K562 (cell line): Measurements from ENCODE around the gene TMEM208. TPM values are rescaled to one million over a fixed set of nuclear protein-coding genes. Genes with fewer than 3 reads are reported as not detected.
A peak's percentile ranks its signal among the peaks of the same experiment; 100 is the strongest.

Experiments
- E2F5 ChIP-seq: sonication (generic); formaldehyde crosslinking; IDR thresholded peaks from 2 replicates; pipeline ENCODE4 v1.8.0; 2022; ENCODE audit warnings: mild to moderate bottlenecking, missing genetic modification reagents
- MCM2 ChIP-seq: fragments of 450-650 bp; IDR thresholded peaks from 2 replicates; pipeline ENCODE4 v1.6.1; 2017; ENCODE audit warnings: low read depth, mild to moderate bottlenecking
- MCM5 ChIP-seq: fragments of 450-650 bp; IDR thresholded peaks from 2 replicates; pipeline ENCODE4 v1.6.1; 2016; ENCODE audit warnings: low read depth
- MNT ChIP-seq, 2 experiments: fragments of 450-650 bp; conservative IDR thresholded peaks; 2 replicates each; pipeline ENCODE4 v1.6.1; 2017; ENCODE audit warnings: mild to moderate bottlenecking in 2 of 2, moderate library complexity in 2 of 2
- SP1 ChIP-seq: sonication (generic); formaldehyde crosslinking; IDR thresholded peaks from 2 replicates; pipeline ENCODE4 v1.8.1; 2022; ENCODE audit warnings: mild to moderate bottlenecking, missing genetic modification reagents
- TEAD1 ChIP-seq, 2 experiments: fragments of 450-650 bp in 1 of 2; sonication (generic) in 1 of 2; formaldehyde crosslinking; IDR thresholded peaks; 2 replicates each; pipeline versions ENCODE4 v1.4.0 to v1.8.0; 2020 to 2022; ENCODE audit warnings: mild to moderate bottlenecking in 2 of 2, missing genetic modification reagents in 1 of 2
- TSHZ1 ChIP-seq: fragments of 250-450 bp; sonication (Bioruptor Pico); IDR thresholded peaks from 2 replicates; pipeline ENCODE4 v1.4.0; 2020; ENCODE audit warnings: mild to moderate bottlenecking, moderate library complexity
- ZC3H4 ChIP-seq: sonication (generic); formaldehyde crosslinking; IDR thresholded peaks from 2 replicates; pipeline ENCODE4 v1.9.0; 2021; ENCODE audit warnings: missing genetic modification reagents, borderline replicate concordance
- ZNF583 ChIP-seq: fragments of 250-450 bp; sonication (Bioruptor Pico); IDR thresholded peaks from 2 replicates; pipeline ENCODE4 v1.4.0; 2020
- ZNF584 ChIP-seq: fragments of 200-800 bp; sonication (Bioruptor generic); IDR thresholded peaks from 2 replicates; pipeline ENCODE4 v1.6.1; 2016; ENCODE audit warnings: low read depth, mild to moderate bottlenecking, missing genetic modification characterization, missing compliant biosample characterization
- ZNF830 ChIP-seq: fragments of 250-450 bp; sonication (Bioruptor Pico); IDR thresholded peaks from 2 replicates; pipeline ENCODE4 v1.5.0; 2021; ENCODE audit warnings: mild to moderate bottlenecking
- polyA plus RNA-seq, 8 experiments: library from polyadenylated mRNA; depleted of rRNA in 4 of 8; stranded (reverse) in 5 of 8; unstranded in 3 of 8; fragments of >200 nt; fragmentation: Nextera tagmentation in 2 of 8; fragmentation: Illumina TruSeq in 1 of 8; extraction: Ambion mirVana in 2 of 8; extraction: Trizol in 1 of 8; gene quantifications; 2 replicates each; pipeline versions ENCODE4 v1.2.1 to v1.2.3, GENCODE V29; 2011 to 2014; ENCODE audit warnings: inconsistent platforms in 1 of 8, missing spikeins in 1 of 8
- total RNA-seq, 7 experiments: library from RNA; depleted of rRNA in 6 of 7; stranded (reverse); fragments of >200 nt in 6 of 7; fragmentation: Illumina TruSeq in 2 of 7; extraction: Trizol in 2 of 7; gene quantifications; 2 replicates each; pipeline versions ENCODE4 v1.2.1 to v1.2.3, GENCODE V29; 2011 to 2021; ENCODE audit warnings: low replicate concordance in 1 of 7
- TF ChIP-seq, protein P1 (sequence below): fragments of 450-650 bp; IDR thresholded peaks from one replicate; pipeline ENCODE4 v1.6.1; 2018; ENCODE audit warnings: mild to moderate bottlenecking, moderate library complexity; ENCODE audit not compliant: partially characterized antibody
- TF ChIP-seq, protein P2 (sequence below): fragments of 450-650 bp; formaldehyde crosslinking; IDR thresholded peaks from 2 replicates; pipeline ENCODE4 v1.4.0; 2020; ENCODE audit warnings: mild to moderate bottlenecking, moderate library complexity

TMEM208 gene
- total and polyA plus RNA-seq, 9 of the 15 experiments (the other 6 are each of a cell fraction or from before 2014, with no cell fraction given) = 31.8 to 239 (median 54.3) TPM

DNA sequence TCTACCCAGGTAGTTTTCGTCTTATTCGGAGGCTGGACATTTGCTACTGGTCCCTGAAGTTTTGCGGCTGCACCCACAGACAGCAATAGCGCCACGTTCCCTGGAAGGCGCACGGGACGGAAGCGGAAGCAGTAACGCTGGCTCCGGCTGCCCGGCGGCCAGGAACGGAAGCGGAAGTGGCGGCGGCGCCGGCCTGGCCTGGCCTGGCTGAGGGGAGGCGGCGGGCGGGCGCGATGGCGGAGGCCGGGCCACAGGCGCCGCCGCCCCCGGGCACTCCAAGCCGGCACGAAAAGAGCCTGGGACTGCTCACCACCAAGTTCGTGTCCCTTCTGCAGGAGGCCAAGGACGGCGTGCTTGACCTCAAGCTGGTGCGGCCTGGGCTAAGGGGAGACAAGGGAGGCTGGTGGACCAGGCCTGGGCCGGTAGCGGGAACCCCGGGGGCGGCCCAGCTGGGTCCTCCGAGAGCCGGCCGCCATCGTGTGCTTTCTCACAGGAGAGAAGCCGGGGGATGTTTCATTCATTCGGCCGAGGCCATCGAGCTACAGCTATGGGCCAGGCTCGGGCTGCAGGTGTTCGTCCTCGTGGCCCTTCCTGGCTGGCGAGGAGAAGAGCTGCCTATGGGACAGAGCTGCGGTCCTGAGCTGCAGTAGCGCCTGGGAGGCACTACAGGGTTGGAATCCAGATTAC, 34.8 kb upstream of the TMEM208 start, which contains the start of gene E2F4 (continued):
- TF ChIP-seq E2F5 (CRISPR knock-in tag) (no peak), SP1 (CRISPR knock-in tag) (peak; percentile 69), ZNF584 (no peak), MCM2 (no peak), ZNF583 (CRISPR knock-in tag) (0 out of 2 replicates have a peak, but pooled peaks have one; percentile 50), MNT (conservative IDR thresholded peaks at IDR 0.05) (peak in 1 of 2 experiments; percentile 76; a peak in 3 of 4 replicates), TSHZ1 (CRISPR knock-in tag) (no peak), ZC3H4 (CRISPR knock-in tag) (no peak), MCM5 (no peak), TEAD1 (CRISPR knock-in tag; IDR thresholded peaks at IDR 0.05) (0 out of 4 replicates have a peak, but pooled peaks of 1 of the 2 experiments have one; percentile 42), ZNF830 (CRISPR knock-in tag) (no peak)
- TF ChIP-seq, protein P1, sequence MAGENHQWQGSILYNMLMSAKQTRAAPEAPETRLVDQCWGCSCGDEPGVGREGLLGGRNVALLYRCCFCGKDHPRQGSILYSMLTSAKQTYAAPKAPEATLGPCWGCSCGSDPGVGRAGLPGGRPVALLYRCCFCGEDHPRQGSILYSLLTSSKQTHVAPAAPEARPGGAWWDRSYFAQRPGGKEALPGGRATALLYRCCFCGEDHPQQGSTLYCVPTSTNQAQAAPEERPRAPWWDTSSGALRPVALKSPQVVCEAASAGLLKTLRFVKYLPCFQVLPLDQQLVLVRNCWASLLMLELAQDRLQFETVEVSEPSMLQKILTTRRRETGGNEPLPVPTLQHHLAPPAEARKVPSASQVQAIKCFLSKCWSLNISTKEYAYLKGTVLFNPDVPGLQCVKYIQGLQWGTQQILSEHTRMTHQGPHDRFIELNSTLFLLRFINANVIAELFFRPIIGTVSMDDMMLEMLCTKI = no peak
- TF ChIP-seq, protein P2, sequence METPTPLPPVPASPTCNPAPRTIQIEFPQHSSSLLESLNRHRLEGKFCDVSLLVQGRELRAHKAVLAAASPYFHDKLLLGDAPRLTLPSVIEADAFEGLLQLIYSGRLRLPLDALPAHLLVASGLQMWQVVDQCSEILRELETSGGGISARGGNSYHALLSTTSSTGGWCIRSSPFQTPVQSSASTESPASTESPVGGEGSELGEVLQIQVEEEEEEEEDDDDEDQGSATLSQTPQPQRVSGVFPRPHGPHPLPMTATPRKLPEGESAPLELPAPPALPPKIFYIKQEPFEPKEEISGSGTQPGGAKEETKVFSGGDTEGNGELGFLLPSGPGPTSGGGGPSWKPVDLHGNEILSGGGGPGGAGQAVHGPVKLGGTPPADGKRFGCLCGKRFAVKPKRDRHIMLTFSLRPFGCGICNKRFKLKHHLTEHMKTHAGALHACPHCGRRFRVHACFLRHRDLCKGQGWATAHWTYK (CRISPR knock-in tag) = peak; percentile 63; the same call in 1 of the 2 replicates
